ENCODE results near the gene MAN1A2.
A peak's percentile ranks its signal among the peaks of the same experiment; 100 is the strongest.

- peak in 1 of 6 experiments; percentile 6 for TF ChIP-seq CTCF (IDR thresholded peaks at IDR 0.05)
- TF ChIP-seq POLR2A (IDR thresholded peaks at IDR 0.05): no peak
Observed at GRCh38 chr1:117339866-117340700, 27.2 kb upstream of the MAN1A2 start.
